GM19452 (cell line): ENCODE measurements around the gene SHISAL1.

Experiments
- ATAC-seq: cut with Tn5 transposase; IDR thresholded peaks from one replicate; pipeline ENCODE4 v1.9.1; 2021; ENCODE audit not compliant: unreplicated experiment

SHISAL1 gene

GRCh38 chr22:44211946-44212930, 100.5 kb downstream of the SHISAL1 start:
- no peak for ATAC-seq

- no peak for ATAC-seq
Measured at GRCh38 chr22:44211256-44211945, 101.3 kb downstream of the SHISAL1 start.

- ATAC-seq, result no peak
Measured at GRCh38 chr22:44210722-44211121, 102.0 kb downstream of the SHISAL1 start.

- no peak for ATAC-seq
Measured at GRCh38 chr22:44209343-44209742, 103.4 kb downstream of the SHISAL1 start.

GRCh38 chr22:44207981-44208317, 104.8 kb downstream of the SHISAL1 start:
- no peak for ATAC-seq

GRCh38 chr22:44207173-44207980, 105.4 kb downstream of the SHISAL1 start:
- ATAC-seq, result no peak

- ATAC-seq, result no peak
Measured at GRCh38 chr22:44206696-44207095, 106.1 kb downstream of the SHISAL1 start.

- no peak for ATAC-seq
Measured at GRCh38 chr22:44206330-44206645, 106.5 kb downstream of the SHISAL1 start.

GRCh38 chr22:44205516-44206329, 107.0 kb downstream of the SHISAL1 start:
- no peak for ATAC-seq

GRCh38 chr22:44204739-44205515, 107.8 kb downstream of the SHISAL1 start:
- ATAC-seq, result no peak

GRCh38 chr22:44203203-44203602, 109.5 kb downstream of the SHISAL1 start:
- no peak for ATAC-seq

GRCh38 chr22:44202261-44202789, 110.4 kb downstream of the SHISAL1 start:
- no peak for ATAC-seq

- no peak for ATAC-seq
Measured at GRCh38 chr22:44201665-44202064, 111.1 kb downstream of the SHISAL1 start.

- no peak for ATAC-seq
Measured at GRCh38 chr22:44200855-44201550, 111.7 kb downstream of the SHISAL1 start.

- ATAC-seq, result no peak
Measured at GRCh38 chr22:44200451-44200850, 112.3 kb downstream of the SHISAL1 start.

- no peak for ATAC-seq
Measured at GRCh38 chr22:44199866-44200265, 112.9 kb downstream of the SHISAL1 start.

GRCh38 chr22:44199164-44199563, 113.6 kb downstream of the SHISAL1 start:
- ATAC-seq, result no peak

GRCh38 chr22:44197271-44197670, 115.5 kb downstream of the SHISAL1 start:
- ATAC-seq, result no peak

GRCh38 chr22:44196731-44197131, 116.0 kb downstream of the SHISAL1 start:
- no peak for ATAC-seq
